Ovary (tissue), 3 donors: ENCODE measurements around the gene PLXNA3.

Experiments
- POLR2A ChIP-seq: fragments of 450-650 bp; IDR thresholded peaks from one replicate; pipeline ENCODE4 v1.6.1; 2017; ENCODE audit warnings: antibody characterized with exemption, mild to moderate bottlenecking, moderate library complexity
- TF ChIP-seq, protein P1 (sequence below), 3 donors: fragments of 450-650 bp in 2 of 3; fragments of 200-600 bp in 1 of 3; IDR thresholded peaks; one replicate each; pipeline versions ENCODE4 v1.5.1 to v1.8.0; 2016 to 2022; ENCODE audit warnings: antibody characterized with exemption in 3 of 3, mild to moderate bottlenecking in 1 of 3
- donor health status: DM: no; HTN: no; CAD: no.

DNA sequence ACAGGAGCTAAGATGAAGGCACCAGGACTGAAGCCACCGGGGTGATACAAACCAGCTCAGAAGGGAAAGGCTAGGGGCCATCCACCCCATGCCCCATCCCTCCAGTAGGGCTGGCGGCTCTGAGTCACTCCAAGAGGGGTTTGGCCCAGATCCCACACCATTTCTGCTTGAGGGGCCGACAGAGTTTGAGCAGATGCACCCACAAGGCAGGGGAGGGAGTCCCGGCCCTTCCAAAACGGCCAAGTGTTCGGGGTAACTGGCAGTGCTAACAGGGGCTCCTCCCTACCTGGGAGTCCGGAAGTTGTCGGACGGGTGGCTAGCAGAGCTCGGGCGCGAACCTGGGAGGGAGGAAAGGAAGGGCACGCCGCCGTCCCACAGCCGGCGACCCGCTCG is 31.9 kb downstream of the PLXNA3 start:
- no peak for TF ChIP-seq POLR2A
- TF ChIP-seq, protein P1, sequence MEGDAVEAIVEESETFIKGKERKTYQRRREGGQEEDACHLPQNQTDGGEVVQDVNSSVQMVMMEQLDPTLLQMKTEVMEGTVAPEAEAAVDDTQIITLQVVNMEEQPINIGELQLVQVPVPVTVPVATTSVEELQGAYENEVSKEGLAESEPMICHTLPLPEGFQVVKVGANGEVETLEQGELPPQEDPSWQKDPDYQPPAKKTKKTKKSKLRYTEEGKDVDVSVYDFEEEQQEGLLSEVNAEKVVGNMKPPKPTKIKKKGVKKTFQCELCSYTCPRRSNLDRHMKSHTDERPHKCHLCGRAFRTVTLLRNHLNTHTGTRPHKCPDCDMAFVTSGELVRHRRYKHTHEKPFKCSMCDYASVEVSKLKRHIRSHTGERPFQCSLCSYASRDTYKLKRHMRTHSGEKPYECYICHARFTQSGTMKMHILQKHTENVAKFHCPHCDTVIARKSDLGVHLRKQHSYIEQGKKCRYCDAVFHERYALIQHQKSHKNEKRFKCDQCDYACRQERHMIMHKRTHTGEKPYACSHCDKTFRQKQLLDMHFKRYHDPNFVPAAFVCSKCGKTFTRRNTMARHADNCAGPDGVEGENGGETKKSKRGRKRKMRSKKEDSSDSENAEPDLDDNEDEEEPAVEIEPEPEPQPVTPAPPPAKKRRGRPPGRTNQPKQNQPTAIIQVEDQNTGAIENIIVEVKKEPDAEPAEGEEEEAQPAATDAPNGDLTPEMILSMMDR (IDR thresholded peaks at IDR 0.05), result no peak
